A673 (cell line): ENCODE results near the gene PMAIP1. TPM values are rescaled to one million over a fixed set of nuclear protein-coding genes. Genes with fewer than 3 reads are reported as not detected.

ENCODE experiments used
- BruUV-seq: library from RNA; stranded (reverse); fragments of 400-500 nt; replicated peaks from 2 replicates; lab custom pipeline; 2021; lab: Mats Ljungman, UMichigan
- CTCF ChIA-PET: fragments of 300-600 bp; sonication (Branson Sonifier 250); formaldehyde crosslinking; loops from one replicate; lab custom pipeline; 2022; ENCODE audit warnings: antibody characterized with exemption; lab: Charles Lee
- POLR2A ChIA-PET: fragments of 300-600 bp; sonication (Branson Sonifier 250); formaldehyde crosslinking; loops from one replicate; lab custom pipeline; 2022; ENCODE audit warnings: antibody characterized with exemption; ENCODE audit not compliant: low non-redundant PET; lab: Charles Lee
- DNase-seq: peaks from one replicate; pipeline ENCODE4 v3.0.0-alpha.2; 2015; ENCODE audit warnings: low spot score
- H3K27ac ChIP-seq: fragments of 200-600 bp; sonication (generic); 2 replicates; pipeline ENCODE4 v1.5.1; 2016; ENCODE audit warnings: mixed run types, low read depth, mild to moderate bottlenecking, mixed read lengths, antibody characterized with exemption, low read length; ENCODE audit not compliant: poor library complexity, severe bottlenecking
- H3K27me3 ChIP-seq: fragments of 200-600 bp; sonication (generic); replicated peaks from 2 replicates; pipeline ENCODE4 v1.6.1; 2017; ENCODE audit warnings: mixed run types, low read depth, mild to moderate bottlenecking, mixed read lengths, antibody characterized with exemption, low read length; ENCODE audit not compliant: insufficient read depth, poor library complexity
- H3K36me3 ChIP-seq: fragments of 200-600 bp; sonication (generic); 2 replicates; pipeline ENCODE4 v1.6.1; 2016; ENCODE audit warnings: mixed run types, mild to moderate bottlenecking, mixed read lengths, antibody characterized with exemption, low read length; ENCODE audit not compliant: insufficient read depth, poor library complexity, severe bottlenecking
- H3K4me1 ChIP-seq: fragments of 200-600 bp; sonication (generic); 2 replicates; pipeline ENCODE4 v1.6.1; 2017; ENCODE audit warnings: mixed run types, mild to moderate bottlenecking, mixed read lengths, antibody characterized with exemption, low read length; ENCODE audit not compliant: insufficient read depth, poor library complexity, severe bottlenecking
- H3K4me3 ChIP-seq: fragments of 200-600 bp; sonication (generic); 2 replicates; pipeline ENCODE4 v1.5.1; 2016; ENCODE audit warnings: low read depth, mixed run types, mild to moderate bottlenecking, mixed read lengths, low read length; ENCODE audit not compliant: poor library complexity, severe bottlenecking
- H3K9me3 ChIP-seq: fragments of 200-600 bp; sonication (generic); 2 replicates; pipeline ENCODE4 v1.6.1; 2016; ENCODE audit warnings: mixed run types, low read depth, mild to moderate bottlenecking, mixed read lengths, antibody characterized with exemption, low read length; ENCODE audit not compliant: poor library complexity, severe bottlenecking
- CTCF ChIP-seq: fragments of 300-800, 200-600 bp; sonication (generic); conservative IDR thresholded peaks from 2 replicates; pipeline ENCODE4 v1.5.1; 2017; ENCODE audit warnings: low read depth, mild to moderate bottlenecking, antibody characterized with exemption, low read length, moderate library complexity, mixed read lengths
- EZH2 ChIP-seq: fragments of 200-600 bp; sonication (generic); IDR thresholded peaks from 2 replicates; pipeline ENCODE4 v1.6.1; 2017; ENCODE audit warnings: borderline replicate concordance, low read depth, mild to moderate bottlenecking, mixed read lengths, antibody characterized with exemption, low read length; ENCODE audit not compliant: poor library complexity, severe bottlenecking
- intact Hi-C: fragments of 100-400 bp; cut with micrococcal nuclease; formaldehyde crosslinking; loops from one replicate; pipeline ENCODE4 v1.10.0; 2022; ENCODE audit not compliant: unreplicated experiment
- total RNA-seq: library from RNA; stranded (reverse); gene quantifications from 2 replicates; pipeline ENCODE4 v1.2.3, GENCODE V29; 2021

Gene PMAIP1
- total RNA-seq, 1 experiment from 2014 or later, result 43.6 TPM

- ChIA-PET POLR2A (interaction anchor here (0.6 kb wide), 1 partner anchor 16 kb away, joined by 4 read pairs; the partner anchor contains the start of gene PMAIP1), CTCF (interaction anchor here (0.6 kb wide), 1 partner anchor 27 kb away, joined by 3 read pairs; no protein-coding TSS in a partner anchor)
- Histone ChIP-seq H3K27me3 (no peaks in the 10 kb centered on the region), H3K27ac (no peak overlapping the region), H3K4me1 (peaks cover 18% of the 10 kb centered on the region), H3K4me3 (no peak overlapping the region), H3K9me3 (no peaks in the 10 kb centered on the region), H3K36me3 (no peaks in the 10 kb centered on the region)
- intact Hi-C loops, result no loop called here
- DNase-seq, result no peak
- no peak for TF ChIP-seq EZH2
- TF ChIP-seq CTCF, result no peak
- no TSS peak for BruUV-seq
Observed at GRCh38 chr18:59915606-59916005, 15.8 kb downstream of the PMAIP1 start.

GRCh38 chr18:59916746-59917145 lies 16.9 kb downstream of the PMAIP1 start:
- Histone ChIP-seq H3K9me3 (no peaks in the 10 kb centered on the region), H3K4me1 (peaks cover 18% of the 10 kb centered on the region), H3K36me3 (no peaks in the 10 kb centered on the region), H3K27ac (no peak overlapping the region), H3K4me3 (no peak overlapping the region), H3K27me3 (no peaks in the 10 kb centered on the region)
- no TSS peak for BruUV-seq
- intact Hi-C loops, result no loop called here
- ChIA-PET POLR2A (no interaction called here), CTCF (no interaction called here)
- no peak for TF ChIP-seq EZH2
- DNase-seq, result no peak

GRCh38 chr18:59917422-59917821 lies 17.6 kb downstream of the PMAIP1 start:
- Histone ChIP-seq H3K27ac (no peak overlapping the region), H3K36me3 (no peaks in the 10 kb centered on the region), H3K4me1 (peaks cover 18% of the 10 kb centered on the region), H3K27me3 (no peaks in the 10 kb centered on the region), H3K9me3 (no peaks in the 10 kb centered on the region), H3K4me3 (no peak overlapping the region)
- POLR2A ChIA-PET, result no interaction called here
- no peak for DNase-seq
- intact Hi-C loops, result no loop called here
- no TSS peak for BruUV-seq
- no peak for TF ChIP-seq CTCF
- no peak for TF ChIP-seq EZH2
- CTCF ChIA-PET, result no interaction called here

GRCh38 chr18:59918320-59918755 lies 18.5 kb downstream of the PMAIP1 start:
- no TSS peak for BruUV-seq
- CTCF ChIA-PET, result no interaction called here
- intact Hi-C loops, result no loop called here

More at GRCh38 chr18:59918320-59918755, 18.5 kb downstream of the PMAIP1 start:
- no peaks in the 10 kb centered on the region for H3K9me3 ChIP-seq
- POLR2A ChIA-PET, result interaction anchor here (0.5 kb wide), 1 partner anchor 19 kb away, joined by 3 read pairs; no protein-coding TSS in a partner anchor
- H3K4me3 ChIP-seq, result no peak overlapping the region
- no peaks in the 10 kb centered on the region for H3K27me3 ChIP-seq
- H3K4me1 ChIP-seq, result peaks cover 18% of the 10 kb centered on the region
- peak overlapping the region; percentile 24 for H3K27ac ChIP-seq
- no peak for TF ChIP-seq EZH2
- TF ChIP-seq CTCF, result no peak
- H3K36me3 ChIP-seq, result no peaks in the 10 kb centered on the region
- DNase-seq, result peak; percentile 72
